B cell (primary cell): ENCODE results near the gene SLC16A1. TPM values are rescaled to one million over a fixed set of nuclear protein-coding genes. Genes with fewer than 3 reads are reported as not detected.

Experiments
- ATAC-seq: fragments of 200-7000 bp; cut with Tn5 transposase; one replicate; pipeline ENCODE4 v1.10.0; 2021; ENCODE audit warnings: low read depth, mild to moderate bottlenecking, moderate number of reproducible peaks, moderate library complexity
- CTCF ChIA-PET: fragments of 350-600 bp; sonication (Branson Sonifier 250); formaldehyde crosslinking; loops from one replicate; lab custom pipeline; 2021; ENCODE audit warnings: antibody characterized with exemption, inconsistent platforms; lab: Charles Lee
- POLR2A ChIA-PET: fragments of 350-600 bp; sonication (Branson Sonifier 250); formaldehyde crosslinking; loops from one replicate; lab custom pipeline; 2021; ENCODE audit warnings: antibody characterized with exemption; lab: Charles Lee
- DNase-seq: peaks from one replicate; pipeline ENCODE4 v3.0.0; 2013
- H2AFZ ChIP-seq: 2 replicates; pipeline ENCODE4 v1.6.1; 2012; ENCODE audit warnings: mild to moderate bottlenecking, low read depth, low read length; ENCODE audit not compliant: insufficient read depth, poor library complexity, severe bottlenecking
- H3K27ac ChIP-seq, 2 donors: 1 replicate in 1 of 2; 2 replicates in 1 of 2; pipeline ENCODE4 v1.5.1; 2012 to 2013; ENCODE audit warnings: low read length in 2 of 2, mild to moderate bottlenecking in 2 of 2, moderate library complexity in 1 of 2
- H3K27me3 ChIP-seq, 4 experiments: fragments of 200-600 bp in 1 of 4; sonication (generic) in 1 of 4; replicated peaks in 1 of 4; 1 replicate in 2 of 4; 2 replicates in 2 of 4; pipeline versions ENCODE4 v1.6.1 to v1.7.0; 2013 to 2016; ENCODE audit warnings: low read length in 3 of 4, mild to moderate bottlenecking in 2 of 4, mixed read lengths in 1 of 4, moderate library complexity in 1 of 4; ENCODE audit not compliant: insufficient read depth in 4 of 4, control insufficient read depth in 3 of 4; ENCODE audit errors: control extremely low read depth in 1 of 4
- H3K36me3 ChIP-seq, 2 experiments: replicated peaks in 1 of 2; 1 replicate in 1 of 2; 2 replicates in 1 of 2; pipeline versions ENCODE4 v1.6.1 to v1.7.1; 2013; ENCODE audit warnings: low read length in 1 of 2; ENCODE audit not compliant: insufficient read depth in 2 of 2, control insufficient read depth in 1 of 2; ENCODE audit errors: control extremely low read depth in 1 of 2, extremely low read depth in 1 of 2
- H3K4me1 ChIP-seq, 2 donors: fragments of 200-600 bp in 1 of 2; sonication (generic) in 1 of 2; 1 replicate in 1 of 2; 2 replicates in 1 of 2; pipeline versions ENCODE4 v1.5.1 to v1.6.1; 2013 to 2017; ENCODE audit warnings: low read length in 2 of 2; ENCODE audit not compliant: control insufficient read depth in 2 of 2, insufficient read depth in 2 of 2
- H3K4me2 ChIP-seq: replicated peaks from 2 replicates; pipeline ENCODE3; 2012; ENCODE audit warnings: mild to moderate bottlenecking, low read depth, low read length; ENCODE audit not compliant: poor library complexity, severe bottlenecking
- H3K4me3 ChIP-seq, 5 experiments: fragments of 200-600 bp in 1 of 5; sonication (generic) in 1 of 5; 1 replicate in 3 of 5; 2 replicates in 2 of 5; pipeline versions ENCODE4 v1.5.1 to v1.7.0; 2011 to 2016; ENCODE audit warnings: low read length in 4 of 5, mild to moderate bottlenecking in 4 of 5, low read depth in 2 of 5, control low read depth in 1 of 5, moderate library complexity in 1 of 5; ENCODE audit not compliant: insufficient read depth in 1 of 5; ENCODE audit errors: control extremely low read depth in 1 of 5, extremely low read depth in 1 of 5
- H3K79me2 ChIP-seq: fragments of 200-600 bp; sonication (generic); one replicate; pipeline ENCODE4 v1.6.0; 2016; ENCODE audit warnings: low read length; ENCODE audit not compliant: control insufficient read depth, insufficient read depth
- H3K9ac ChIP-seq: fragments of 200-600 bp; sonication (generic); 2 replicates; pipeline ENCODE4 v1.6.1; 2017; ENCODE audit warnings: mild to moderate bottlenecking, low read length, moderate library complexity
- H3K9me3 ChIP-seq, 3 donors: one replicate each; pipeline versions ENCODE4 v1.6.1 to v1.7.1; 2013; ENCODE audit warnings: low read length in 2 of 3; ENCODE audit not compliant: control insufficient read depth in 2 of 3, insufficient read depth in 1 of 3; ENCODE audit errors: control extremely low read depth in 1 of 3
- H4K20me1 ChIP-seq: 2 replicates; pipeline ENCODE4 v1.6.0; 2012; ENCODE audit warnings: mild to moderate bottlenecking, low read length; ENCODE audit not compliant: insufficient read depth, control insufficient read depth, poor library complexity, severe bottlenecking
- H3K27ac Mint-ChIP-seq: one replicate; pipeline ENCODE4 v1.8.0; 2021; ENCODE audit warnings: mixed read lengths
- H3K27me3 Mint-ChIP-seq: one replicate; pipeline ENCODE4 v1.8.0; 2021; ENCODE audit warnings: mixed read lengths
- H3K4me1 Mint-ChIP-seq: one replicate; pipeline ENCODE4 v1.8.0; 2021; ENCODE audit warnings: mixed read lengths
- H3K4me3 Mint-ChIP-seq: one replicate; pipeline ENCODE4 v1.8.0; 2021; ENCODE audit warnings: mixed read lengths
- H3K9me3 Mint-ChIP-seq: one replicate; pipeline ENCODE4 v1.8.0; 2022; ENCODE audit warnings: mixed read lengths; ENCODE audit not compliant: insufficient read depth
- CTCF ChIP-seq: fragments of 200-600 bp; IDR thresholded peaks from one replicate; pipeline ENCODE4 v1.8.0; 2022; ENCODE audit warnings: antibody characterized with exemption, mild to moderate bottlenecking
- EZH2 ChIP-seq: IDR thresholded peaks from 2 replicates; pipeline ENCODE4 v1.6.1; 2012; ENCODE audit warnings: borderline replicate concordance, low read depth, mild to moderate bottlenecking, moderate library complexity, low read length; ENCODE audit not compliant: insufficient read depth, poor library complexity, severe bottlenecking
- WGBS: methylation state at CpG from one replicate; pipeline ENCODE4 v1.1.5; 2013; ENCODE audit warnings: missing lambda C conversion rate; ENCODE audit not compliant: insufficient coverage; 5-methylcytosine and 5-hydroxymethylcytosine counted together
- intact Hi-C: fragments of 100-400 bp; cut with micrococcal nuclease; formaldehyde crosslinking; loops from one replicate; pipeline ENCODE4 v1.10.0; 2022
- polyA plus RNA-seq: library from polyadenylated mRNA; depleted of rRNA; stranded (reverse); fragments of >200 nt; gene quantifications from 2 replicates; pipeline ENCODE4 v1.2.3, GENCODE V29; 2012
- total RNA-seq, 2 donors: library from RNA; stranded (reverse); fragments of 120-200 nt in 1 of 2; gene quantifications; 1 replicate in 1 of 2; 2 replicates in 1 of 2; pipeline versions ENCODE4 v1.2.3 to v1.2.4, GENCODE V29; 2013 to 2022

SLC16A1 gene
- total and polyA plus RNA-seq, 2 donors (not counting 1 experiment from before 2014, with no cell fraction given), result 2.1 to 13.0 TPM

- Mint-ChIP-seq H3K4me3 (no peak overlapping the region), H3K9me3 (no peaks in the 10 kb centered on the region), H3K27ac (no peak overlapping the region), H3K4me1 (no peaks in the 10 kb centered on the region), H3K27me3 (no peaks in the 10 kb centered on the region)
- Histone ChIP-seq H3K4me1 (no peaks in the 10 kb centered on the region), H3K79me2 (no peaks in the 10 kb centered on the region), H3K27ac (no peak overlapping the region), H3K4me3 (no peak overlapping the region), H3K4me2 (no peak overlapping the region), H2AFZ (no peak overlapping the region), H4K20me1 (no peaks in the 10 kb centered on the region), H3K9me3 (no peaks in the 10 kb centered on the region), H3K36me3 (no peaks in the 10 kb centered on the region), H3K27me3 (no peaks in the 10 kb centered on the region), H3K9ac (no peak overlapping the region)
- intact Hi-C loops, result no loop called here
- ChIA-PET POLR2A (no interaction called here), CTCF (interaction anchor here (0.7 to 0.8 kb wide), 2 partner anchors 10 to 137 kb away, joined by 3 read pairs; no protein-coding TSS in a partner anchor)
- 88% methylated on average over 2 of the region's 4 CpGs for WGBS
- TF ChIP-seq CTCF (no peak), EZH2 (no peak)
- ATAC-seq (no peak), DNase-seq (no peak)
Observed at GRCh38 chr1:112904831-112905261, 51.1 kb downstream of the SLC16A1 start.

- H3K4me1 Mint-ChIP-seq, result no peaks in the 10 kb centered on the region
- Histone ChIP-seq H2AFZ (no peak overlapping the region), H3K9ac (no peak overlapping the region), H3K27me3 (no peaks in the 10 kb centered on the region), H4K20me1 (no peaks in the 10 kb centered on the region), H3K4me2 (no peak overlapping the region), H3K9me3 (no peaks in the 10 kb centered on the region), H3K4me3 (no peak overlapping the region), H3K36me3 (no peaks in the 10 kb centered on the region), H3K79me2 (no peaks in the 10 kb centered on the region), H3K27ac (no peak overlapping the region), H3K4me1 (no peaks in the 10 kb centered on the region)
- no peaks in the 10 kb centered on the region for H3K27me3 Mint-ChIP-seq
- DNase-seq (no peak), ATAC-seq (no peak)
- POLR2A ChIA-PET, result no interaction called here
- WGBS, result 53% methylated on average over 3 of the region's 5 CpGs
- H3K27ac Mint-ChIP-seq, result no peak overlapping the region
- CTCF ChIA-PET, result interaction anchor here (0.6 to 0.7 kb wide), 2 partner anchors 96 to 138 kb away, joined by 3 read pairs; no protein-coding TSS in a partner anchor
- H3K4me3 Mint-ChIP-seq, result no peak overlapping the region
- no peak for TF ChIP-seq EZH2
- TF ChIP-seq CTCF, result no peak
- no peaks in the 10 kb centered on the region for H3K9me3 Mint-ChIP-seq
- intact Hi-C loops, result no loop called here
Observed at GRCh38 chr1:112904071-112904830, 51.7 kb downstream of the SLC16A1 start.
